Hematopoietic multipotent progenitor cell (in vitro differentiated cells): ENCODE data around the gene NRP2. TPM values are rescaled to one million over a fixed set of nuclear protein-coding genes. Genes with fewer than 3 reads are reported as not detected.

ENCODE experiments used
- DNase-seq, 3 donors: peaks; one replicate each; pipeline ENCODE4 v3.0.0-alpha.2; 2011 to 2015; ENCODE audit warnings: low read depth in 2 of 3, low spot score in 2 of 3
- total RNA-seq: library from RNA; depleted of rRNA; stranded (reverse); fragments of >200 nt; gene quantifications from one replicate; pipeline ENCODE4 v1.2.3, GENCODE V29; 2012

Gene NRP2
- total RNA-seq, 1 donor = 1.9 TPM

DNA sequence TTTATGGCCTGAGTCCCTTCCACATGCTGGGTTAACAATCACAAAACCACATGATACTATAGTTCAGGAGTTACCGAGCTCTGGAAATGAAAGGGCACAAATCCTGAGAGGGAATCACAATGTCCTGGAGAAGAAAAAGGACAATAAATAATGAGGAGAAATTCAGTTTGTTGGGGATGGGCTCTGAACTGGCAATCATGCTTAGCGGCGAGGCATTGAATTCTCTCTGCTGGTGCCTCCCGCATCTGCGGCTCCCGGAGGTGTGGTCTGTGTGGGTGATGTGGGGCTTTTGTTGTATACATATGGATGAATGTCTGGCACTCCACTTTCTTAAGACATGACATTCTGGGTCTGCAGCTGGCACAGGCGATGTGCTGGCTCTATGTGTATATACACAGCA lies 46.1 kb downstream of the NRP2 start:
- DNase-seq = no peak

DNA sequence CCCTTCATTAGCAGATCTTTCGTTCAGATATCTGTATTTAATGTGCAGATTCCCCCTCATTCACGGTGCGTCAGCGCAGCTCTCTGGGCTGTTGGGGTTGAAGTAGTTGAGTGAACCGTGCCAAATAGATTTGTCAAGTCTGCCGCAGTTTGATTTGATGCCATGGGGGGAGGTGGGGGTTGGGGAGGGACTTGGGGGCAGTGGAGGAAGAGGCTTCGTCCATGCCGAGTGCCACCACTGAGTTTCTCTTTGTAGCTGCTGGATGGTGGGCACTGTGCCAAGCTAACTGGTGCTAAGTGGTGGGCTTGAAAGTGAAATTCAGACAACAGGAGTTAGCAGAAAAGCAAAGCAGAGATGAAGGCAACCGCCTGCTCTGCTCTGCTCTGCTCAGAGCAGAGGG lies 47.9 kb downstream of the NRP2 start:
- peak in 1 of 3 donors; percentile 35 for DNase-seq

DNA sequence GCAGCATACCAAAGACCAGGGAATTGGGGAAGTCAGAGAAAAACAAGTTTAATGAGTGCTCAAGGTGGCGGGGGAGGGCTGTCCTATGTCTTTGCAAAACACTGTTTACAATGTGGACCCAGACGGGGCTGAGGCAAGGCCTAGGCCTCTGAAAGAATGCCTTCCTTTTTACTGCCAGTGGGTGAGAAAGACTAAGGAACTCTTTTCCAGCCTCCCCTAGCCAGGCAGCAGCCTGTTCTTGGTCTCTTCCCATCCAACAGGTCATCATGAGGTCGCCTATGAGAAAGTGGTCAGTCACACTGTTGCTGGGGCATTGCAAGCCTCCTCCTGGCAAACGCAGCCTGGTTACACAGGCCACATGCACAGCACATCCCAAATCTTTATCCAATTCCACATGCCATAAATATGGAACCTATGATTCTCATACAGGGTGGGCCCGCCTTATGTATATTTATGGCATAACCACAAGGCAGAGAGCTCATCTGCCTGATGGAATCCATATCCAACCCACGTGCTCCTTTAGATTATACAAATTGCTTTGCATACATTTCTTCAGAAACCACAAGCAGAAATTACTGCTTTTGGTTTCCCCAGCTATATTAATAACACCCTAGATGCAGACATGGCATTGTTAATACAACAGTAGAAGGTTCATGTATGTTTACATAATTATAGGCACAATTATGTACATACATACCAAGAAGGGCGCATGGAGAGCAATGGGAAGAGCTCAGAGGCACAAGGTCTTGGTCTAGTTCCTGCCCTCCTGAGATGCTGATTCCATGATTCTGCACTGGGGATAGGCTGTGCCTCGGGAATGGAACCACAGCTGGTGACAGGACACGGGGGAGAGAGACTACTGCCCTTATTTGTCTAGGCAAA lies 48.6 kb downstream of the NRP2 start:
- peak in 1 of 3 donors; percentile 12 for DNase-seq

DNA sequence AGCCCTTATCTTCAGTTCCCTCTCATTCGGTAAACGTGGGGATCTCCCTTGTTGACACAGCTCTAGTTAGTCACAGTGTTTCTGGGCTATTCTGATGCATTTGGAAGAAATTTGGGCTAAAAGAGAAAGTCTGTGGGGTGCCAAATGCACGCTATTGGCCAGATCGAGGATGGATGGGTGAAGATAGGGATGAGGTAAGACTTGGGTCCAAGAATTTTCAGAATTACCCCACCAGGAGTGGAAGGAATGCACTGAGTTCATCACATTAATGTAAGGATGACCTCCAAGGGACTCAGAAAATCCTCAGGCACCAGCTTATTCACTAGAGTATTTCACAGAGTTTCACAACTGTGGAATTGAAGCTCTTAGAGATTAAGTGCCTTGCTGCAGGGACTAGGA lies 49.3 kb downstream of the NRP2 start:
- DNase-seq = no peak

- DNase-seq = no peak
Observed at GRCh38 chr2:205732314-205732713, 50.0 kb downstream of the NRP2 start.

DNA sequence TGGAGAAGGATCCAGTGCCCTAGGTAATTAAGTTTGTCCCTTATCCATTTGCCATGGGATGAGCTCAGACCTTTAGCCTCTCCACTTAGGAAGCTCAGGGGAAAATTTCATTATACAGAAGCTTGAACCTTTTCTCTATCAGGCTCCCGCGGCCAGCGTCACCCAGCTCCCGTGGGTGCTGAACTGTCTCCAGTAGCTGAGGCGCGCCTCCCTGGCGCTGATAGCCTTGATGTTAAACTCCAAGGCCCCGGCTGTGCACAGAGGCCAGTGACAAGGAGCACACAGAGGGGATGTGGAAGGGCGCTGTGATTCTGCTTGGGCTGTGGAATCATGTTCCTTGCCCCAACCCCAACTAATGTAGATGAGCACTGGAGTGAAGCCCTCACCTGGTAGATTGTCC lies 50.8 kb downstream of the NRP2 start:
- DNase-seq = no peak

DNA sequence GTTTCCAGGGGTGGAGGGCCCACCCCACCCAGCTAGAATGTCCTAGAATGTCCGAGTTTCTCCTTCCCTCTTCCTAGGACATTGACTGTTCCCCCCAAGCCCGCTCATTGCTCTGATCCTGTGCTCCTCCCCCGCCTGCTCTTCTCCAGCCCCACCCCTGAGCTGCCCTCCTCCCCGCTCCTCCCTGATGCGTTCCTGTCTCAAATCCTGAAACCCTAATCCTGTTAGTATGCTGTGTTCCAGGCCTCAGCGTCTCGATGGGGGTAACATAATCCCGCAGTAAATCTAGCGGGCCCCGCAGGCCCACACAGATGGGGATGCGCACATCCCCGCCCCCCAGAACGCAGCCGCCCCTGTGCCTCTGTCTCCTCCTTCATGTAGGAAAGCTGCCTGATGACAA lies 51.3 kb downstream of the NRP2 start:
- DNase-seq = no peak

DNA sequence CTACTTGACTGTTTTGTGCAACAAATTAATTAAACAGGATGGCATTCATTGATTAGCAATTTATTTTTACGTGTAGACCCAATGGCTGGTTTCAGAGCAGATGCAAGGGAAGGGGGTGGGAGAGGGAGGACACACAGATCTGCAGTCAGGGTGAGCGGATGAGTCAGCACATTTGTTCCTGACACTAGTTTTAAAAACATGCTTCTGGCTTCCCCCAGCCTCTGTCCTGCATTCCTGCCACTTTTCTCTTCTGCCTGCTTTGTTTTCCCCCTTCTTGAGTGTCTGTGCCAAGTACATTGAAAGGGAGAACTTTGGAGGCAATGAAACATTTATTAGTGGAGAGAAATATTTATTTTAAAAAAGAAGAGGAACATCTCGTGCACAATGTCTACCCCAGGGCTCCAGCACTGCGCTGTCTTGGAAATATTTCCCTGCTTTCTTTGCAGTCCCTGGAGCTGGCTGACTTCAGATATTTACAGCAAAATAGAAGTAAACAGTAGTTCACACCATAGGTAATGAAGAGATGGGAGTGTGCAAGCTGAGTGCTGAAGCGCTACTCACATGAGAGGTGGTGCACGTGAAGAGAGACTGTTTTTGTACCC lies 52.2 kb downstream of the NRP2 start:
- peak in 2 of 3 donors; percentile 46 to 76 for DNase-seq

DNA sequence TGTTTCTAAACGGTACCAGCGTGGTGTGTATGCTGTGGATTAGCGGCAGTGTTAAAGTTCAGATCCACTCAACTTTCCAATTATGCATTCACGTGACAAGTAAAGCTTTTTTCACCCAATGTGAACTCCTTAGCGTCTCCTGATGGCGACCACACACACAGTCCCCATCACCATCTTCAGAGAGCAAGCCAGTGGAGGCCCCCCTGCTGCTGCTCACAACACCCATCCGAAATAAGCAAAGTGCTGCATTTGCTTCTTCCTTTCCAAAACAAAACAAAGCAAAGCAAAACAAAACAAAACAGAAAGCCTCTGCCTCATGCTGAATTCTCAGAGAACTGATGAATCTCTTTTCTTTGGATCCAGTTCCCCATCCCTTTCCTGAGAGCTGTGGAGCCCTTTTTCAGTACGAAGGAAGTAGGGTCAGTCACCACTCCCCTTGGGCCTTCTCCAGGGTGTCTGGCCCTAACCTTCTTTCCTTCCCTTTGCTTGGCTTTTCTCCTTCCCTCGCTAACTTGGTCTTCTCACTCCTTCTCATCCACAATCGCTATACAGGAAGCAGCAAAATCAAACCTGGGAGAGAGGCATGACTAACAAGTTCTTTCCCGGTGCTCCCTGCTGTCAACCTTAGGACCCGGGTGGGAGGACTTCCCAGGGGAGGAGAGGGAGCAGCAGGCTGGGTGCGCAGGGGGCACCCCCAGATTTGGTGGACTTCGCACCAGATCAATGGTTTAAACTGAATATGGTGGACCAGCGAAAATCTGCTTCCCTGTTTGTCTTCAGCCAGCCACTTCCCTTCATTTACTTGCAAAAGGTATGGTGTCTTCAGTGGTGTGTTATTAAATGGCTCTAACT lies 56.0 kb downstream of the NRP2 start:
- DNase-seq = no peak

DNA sequence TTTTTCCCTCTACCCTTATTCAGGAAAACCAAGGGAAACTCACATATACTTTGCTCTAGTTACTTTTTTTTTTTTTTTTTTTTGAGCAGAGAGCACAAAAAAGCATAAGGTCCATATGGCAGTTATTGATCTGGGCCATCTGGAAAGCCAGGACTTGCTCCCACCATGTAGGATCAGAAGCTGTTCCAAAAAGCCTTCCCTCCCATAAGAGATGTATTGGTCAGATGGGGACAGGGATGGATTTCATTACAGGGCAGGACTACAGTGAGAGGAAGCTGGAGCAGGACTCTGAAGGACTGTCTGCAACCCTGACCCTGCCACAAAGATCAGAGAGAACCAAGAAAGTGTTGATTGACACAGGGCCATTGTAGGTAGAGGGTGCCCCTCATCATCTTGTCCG lies 57.3 kb downstream of the NRP2 start:
- DNase-seq = no peak

- DNase-seq = no peak
Observed at GRCh38 chr2:205740381-205740780, 58.1 kb downstream of the NRP2 start.

DNA sequence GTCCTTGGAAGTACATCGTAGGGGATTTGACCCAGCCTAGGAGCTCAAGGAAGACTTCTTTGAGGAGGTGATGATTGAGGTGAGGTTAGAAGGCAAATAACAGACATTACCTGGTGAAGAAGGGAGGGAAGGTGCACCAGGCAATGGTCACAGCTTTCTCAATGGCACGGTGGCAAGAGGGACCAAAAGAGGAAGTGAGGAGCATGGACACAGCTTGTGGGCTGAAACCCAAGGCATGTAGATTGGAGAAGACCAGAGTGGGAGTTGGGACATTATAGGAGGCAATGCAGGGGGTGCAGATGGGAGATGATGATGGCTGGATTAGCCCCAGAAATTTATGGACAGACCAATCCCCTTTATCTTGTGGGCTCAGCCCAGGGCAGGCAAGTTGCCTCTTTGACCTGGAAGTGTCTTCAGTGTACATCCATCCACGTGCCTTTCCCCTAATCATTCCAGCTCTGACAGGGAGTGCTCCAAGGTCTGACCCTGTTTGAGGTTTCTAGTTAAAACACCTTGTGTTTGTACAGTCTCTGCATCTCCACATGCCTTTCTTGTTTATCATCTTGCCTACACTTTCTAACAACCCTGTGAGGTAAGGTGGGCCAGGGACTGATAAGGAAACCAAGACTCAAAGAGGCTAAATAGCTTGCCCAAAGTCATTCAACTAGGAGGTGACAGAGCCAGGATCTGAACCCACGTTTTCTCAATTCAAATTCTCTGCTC lies 59.1 kb downstream of the NRP2 start:
- no peak for DNase-seq

- no peak for DNase-seq
Observed at GRCh38 chr2:205743137-205743536, 60.8 kb downstream of the NRP2 start.

DNA sequence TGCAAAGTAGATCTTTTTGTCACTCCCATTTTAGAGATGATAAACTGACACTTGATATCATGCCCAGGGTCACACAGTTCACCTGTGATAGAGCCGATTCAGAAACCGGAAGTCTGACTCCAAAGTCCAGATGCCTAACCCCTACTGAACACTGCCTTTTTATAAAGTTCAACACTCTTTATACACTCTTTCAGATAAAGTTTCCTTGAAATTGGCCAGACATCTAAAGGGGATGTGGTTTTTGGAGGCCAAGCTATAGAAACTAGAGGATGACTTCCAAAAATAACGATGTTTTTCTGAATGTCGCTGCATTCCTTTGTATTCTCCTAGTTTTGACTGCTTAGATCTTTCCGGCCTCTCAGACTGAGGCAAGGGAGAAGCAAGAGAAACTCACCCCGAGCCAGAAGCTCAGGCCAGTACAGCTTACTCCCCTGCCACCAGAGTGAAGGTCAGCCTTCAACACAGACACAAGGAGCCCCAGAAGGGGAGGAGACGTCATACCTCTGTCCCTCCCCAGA lies 61.8 kb downstream of the NRP2 start:
- no peak for DNase-seq

GRCh38 chr2:205745661-205746419 lies 63.5 kb downstream of the NRP2 start:
- DNase-seq = no peak

GRCh38 chr2:205746420-205746785 lies 64.1 kb downstream of the NRP2 start:
- DNase-seq = no peak

GRCh38 chr2:205747829-205748386 lies 65.6 kb downstream of the NRP2 start:
- no peak for DNase-seq

GRCh38 chr2:205748639-205749038 lies 66.3 kb downstream of the NRP2 start:
- DNase-seq = no peak

DNA sequence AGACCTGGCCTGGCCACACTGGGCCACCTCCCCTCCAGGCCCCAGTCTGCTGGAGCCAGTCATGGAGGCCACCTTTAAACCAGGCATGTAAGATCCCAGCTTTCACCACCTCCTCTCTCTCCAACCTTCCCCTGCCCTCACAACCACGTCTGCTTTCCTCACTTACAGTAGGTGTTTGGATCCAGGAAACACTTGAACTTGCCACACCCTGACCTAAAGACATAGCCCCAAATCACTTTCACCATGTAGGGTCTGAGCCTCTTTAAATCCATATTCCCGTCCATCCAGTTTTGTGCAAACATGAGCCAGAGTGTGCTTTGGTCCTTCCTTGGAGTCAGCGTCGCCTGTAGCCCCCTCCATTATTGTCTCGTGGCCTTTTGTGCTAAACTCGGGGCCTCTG lies 66.8 kb downstream of the NRP2 start:
- DNase-seq = no peak

GRCh38 chr2:205750797-205751196 lies 68.5 kb downstream of the NRP2 start:
- DNase-seq = no peak
